Measurements from ENCODE around the gene AXIN1. TPM values are rescaled to one million over a fixed set of nuclear protein-coding genes. Genes with fewer than 3 reads are reported as not detected.

AXIN1 gene
- total RNA-seq, 1 experiment from 2014 or later, result 43.7 TPM

DNA sequence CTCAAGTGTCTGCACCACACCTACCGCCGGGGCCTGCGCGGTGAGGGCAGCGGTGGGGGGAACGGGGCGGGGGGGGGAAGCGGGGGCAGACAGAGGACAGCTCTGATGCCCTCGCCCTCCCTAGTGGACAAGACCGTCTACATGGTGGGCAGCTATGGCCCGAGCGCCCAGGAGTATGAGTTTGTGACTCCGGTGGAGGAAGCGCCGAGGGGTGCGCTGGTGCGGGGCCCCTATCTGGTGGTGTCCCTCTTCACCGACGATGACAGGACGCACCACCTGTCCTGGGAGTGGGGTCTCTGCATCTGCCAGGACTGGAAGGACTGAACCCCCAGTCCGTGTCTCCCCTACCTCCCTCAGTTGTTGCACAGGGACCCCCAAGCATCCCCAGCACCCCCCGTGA is 70.0 kb downstream of the AXIN1 start:
- no peak overlapping the region for H3K4me3 Mint-ChIP-seq (ENCODE audit: unreplicated experiment)
- H3K9me3 Mint-ChIP-seq (ENCODE audit: unreplicated experiment), result no peaks in the 10 kb centered on the region
- BruUV-seq (replicated peaks), result no TSS peak
- TF ChIP-seq, protein P1, sequence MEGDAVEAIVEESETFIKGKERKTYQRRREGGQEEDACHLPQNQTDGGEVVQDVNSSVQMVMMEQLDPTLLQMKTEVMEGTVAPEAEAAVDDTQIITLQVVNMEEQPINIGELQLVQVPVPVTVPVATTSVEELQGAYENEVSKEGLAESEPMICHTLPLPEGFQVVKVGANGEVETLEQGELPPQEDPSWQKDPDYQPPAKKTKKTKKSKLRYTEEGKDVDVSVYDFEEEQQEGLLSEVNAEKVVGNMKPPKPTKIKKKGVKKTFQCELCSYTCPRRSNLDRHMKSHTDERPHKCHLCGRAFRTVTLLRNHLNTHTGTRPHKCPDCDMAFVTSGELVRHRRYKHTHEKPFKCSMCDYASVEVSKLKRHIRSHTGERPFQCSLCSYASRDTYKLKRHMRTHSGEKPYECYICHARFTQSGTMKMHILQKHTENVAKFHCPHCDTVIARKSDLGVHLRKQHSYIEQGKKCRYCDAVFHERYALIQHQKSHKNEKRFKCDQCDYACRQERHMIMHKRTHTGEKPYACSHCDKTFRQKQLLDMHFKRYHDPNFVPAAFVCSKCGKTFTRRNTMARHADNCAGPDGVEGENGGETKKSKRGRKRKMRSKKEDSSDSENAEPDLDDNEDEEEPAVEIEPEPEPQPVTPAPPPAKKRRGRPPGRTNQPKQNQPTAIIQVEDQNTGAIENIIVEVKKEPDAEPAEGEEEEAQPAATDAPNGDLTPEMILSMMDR (IDR thresholded peaks at IDR 0.05; ENCODE audit: unreplicated experiment), result no peak
- intact Hi-C loops (cut with micrococcal nuclease), result no loop called here
- CTCF ChIA-PET, result no interaction called here
- H3K36me3 Mint-ChIP-seq (ENCODE audit: insufficient read depth, unreplicated experiment), result no peaks in the 10 kb centered on the region
- peaks cover 4% of the 10 kb centered on the region for H3K4me1 Mint-ChIP-seq (ENCODE audit: insufficient read depth, unreplicated experiment)
- DNase-seq (ENCODE audit: unreplicated experiment), result no peak
- H3K27me3 Mint-ChIP-seq (ENCODE audit: insufficient read depth, unreplicated experiment), result no peaks in the 10 kb centered on the region
- H3K27ac Mint-ChIP-seq (ENCODE audit: low read depth, unreplicated experiment), result no peak overlapping the region
- POLR2A ChIA-PET, result no interaction called here

DNA sequence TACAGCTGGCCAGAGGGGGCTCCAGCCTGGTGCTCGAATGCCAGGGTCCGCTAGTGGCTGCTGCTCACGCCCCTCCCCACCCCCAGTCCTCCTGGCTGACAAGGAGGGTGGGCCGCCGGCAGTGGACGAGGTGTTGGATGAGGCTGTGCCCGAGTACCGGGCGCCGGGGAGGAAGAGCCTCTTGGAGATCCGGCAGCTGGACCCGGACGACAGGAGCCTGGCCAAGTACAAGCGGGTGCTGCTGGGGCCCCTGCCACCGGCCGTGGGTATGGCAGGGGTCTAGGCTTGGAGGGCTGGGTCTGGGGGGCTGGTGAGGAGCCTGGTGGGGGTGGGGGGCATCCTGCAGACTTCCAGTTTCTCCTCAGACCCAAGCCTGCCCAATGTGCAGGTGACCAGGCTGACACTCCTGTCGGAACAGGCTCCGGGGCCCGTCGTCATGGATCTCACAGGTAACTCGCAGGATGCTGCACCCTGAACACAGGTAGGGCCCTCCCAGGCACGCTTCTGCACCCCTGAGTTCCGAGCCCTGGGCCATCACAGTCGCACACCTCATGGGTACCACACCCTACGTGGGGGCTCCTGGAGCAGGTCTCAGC is 70.8 kb downstream of the AXIN1 start:
- TF ChIP-seq, protein P1 (IDR thresholded peaks at IDR 0.05; ENCODE audit: unreplicated experiment), result no peak
- CTCF ChIA-PET, result no interaction called here
- intact Hi-C loops (cut with micrococcal nuclease), result no loop called here
- no TSS peak for BruUV-seq (replicated peaks)
- Mint-ChIP-seq H3K4me1 (ENCODE audit: insufficient read depth, unreplicated experiment) (peaks cover 4% of the 10 kb centered on the region), H3K9me3 (ENCODE audit: unreplicated experiment) (no peaks in the 10 kb centered on the region), H3K27me3 (ENCODE audit: insufficient read depth, unreplicated experiment) (no peaks in the 10 kb centered on the region), H3K4me3 (ENCODE audit: unreplicated experiment) (no peak overlapping the region), H3K36me3 (ENCODE audit: insufficient read depth, unreplicated experiment) (no peaks in the 10 kb centered on the region), H3K27ac (ENCODE audit: low read depth, unreplicated experiment) (no peak overlapping the region)
- DNase-seq (ENCODE audit: unreplicated experiment), result no peak
- POLR2A ChIA-PET, result no interaction called here

DNA sequence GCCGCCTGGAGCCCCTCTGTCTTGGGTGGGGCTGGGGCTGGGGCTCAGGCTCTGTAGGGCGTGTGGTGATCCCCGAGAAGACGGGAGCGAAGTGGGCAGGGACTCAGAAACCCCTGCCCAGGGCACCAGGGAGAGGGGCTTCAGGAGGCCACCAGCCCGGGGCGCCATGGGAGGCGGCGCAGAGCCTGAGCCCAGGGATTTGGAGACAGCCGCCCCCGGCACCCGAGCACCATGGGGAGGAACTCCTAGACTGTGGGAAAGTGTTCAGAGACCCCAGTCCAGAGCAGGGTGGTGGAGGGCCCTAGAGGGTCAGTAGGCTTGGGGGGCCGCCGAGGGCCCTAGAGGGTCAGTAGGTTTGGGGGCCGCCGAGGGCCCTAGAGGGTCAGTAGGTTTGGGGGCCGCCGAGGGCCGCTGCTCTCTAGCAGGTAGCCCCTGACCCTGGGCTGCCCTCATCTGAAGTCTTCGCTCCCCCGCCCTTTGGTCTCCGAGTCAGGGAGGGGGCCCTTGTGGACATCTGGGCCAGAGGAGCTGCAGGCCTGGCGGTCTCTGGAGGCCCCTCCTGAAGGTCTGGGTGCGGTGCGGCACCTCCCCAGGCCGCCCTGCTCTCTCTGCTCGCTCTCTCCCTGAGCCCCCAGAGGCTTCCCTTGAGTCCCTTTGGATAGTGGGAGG is 71.4 kb downstream of the AXIN1 start:
- Mint-ChIP-seq H3K27me3 (ENCODE audit: insufficient read depth, unreplicated experiment) (no peaks in the 10 kb centered on the region), H3K36me3 (ENCODE audit: insufficient read depth, unreplicated experiment) (no peaks in the 10 kb centered on the region), H3K4me3 (ENCODE audit: unreplicated experiment) (no peak overlapping the region), H3K4me1 (ENCODE audit: insufficient read depth, unreplicated experiment) (peaks cover 4% of the 10 kb centered on the region), H3K9me3 (ENCODE audit: unreplicated experiment) (no peaks in the 10 kb centered on the region), H3K27ac (ENCODE audit: low read depth, unreplicated experiment) (no peak overlapping the region)
- DNase-seq (ENCODE audit: unreplicated experiment), result no peak
- POLR2A ChIA-PET, result no interaction called here
- intact Hi-C loops (cut with micrococcal nuclease), result no loop called here
- no TSS peak for BruUV-seq (replicated peaks)
- TF ChIP-seq, protein P1 (IDR thresholded peaks at IDR 0.05; ENCODE audit: unreplicated experiment), result no peak
- CTCF ChIA-PET, result no interaction called here

DNA sequence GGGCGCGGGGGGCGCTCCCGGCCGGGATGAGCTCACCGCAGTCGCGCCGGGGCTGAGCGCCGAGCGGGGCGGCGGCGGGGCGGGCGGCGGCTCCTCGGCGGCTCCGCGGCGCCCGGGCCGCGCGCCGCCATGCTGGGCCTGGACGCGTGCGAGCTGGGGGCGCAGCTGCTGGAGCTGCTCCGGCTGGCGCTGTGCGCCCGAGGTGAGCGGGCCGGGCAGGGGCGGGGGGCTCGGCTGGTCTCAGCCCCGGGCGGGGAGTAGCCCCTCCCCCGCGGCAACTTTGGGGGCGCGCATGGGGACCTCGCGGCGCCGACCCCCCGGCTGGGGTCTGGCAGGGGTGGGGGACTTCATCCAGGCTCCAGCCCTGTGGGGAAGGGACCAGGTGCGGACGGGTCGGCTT is 72.0 kb downstream of the AXIN1 start, which contains the start of gene ARHGDIG:
ARHGDIG (plus strand) TSS at position 40 of the 400 bp plus-strand sequence; CDS start at position 130, 90 bp downstream.
- Mint-ChIP-seq H3K4me1 (ENCODE audit: insufficient read depth, unreplicated experiment) (peaks cover 4% of the 10 kb centered on the region), H3K9me3 (ENCODE audit: unreplicated experiment) (no peaks in the 10 kb centered on the region), H3K27me3 (ENCODE audit: insufficient read depth, unreplicated experiment) (no peaks in the 10 kb centered on the region), H3K36me3 (ENCODE audit: insufficient read depth, unreplicated experiment) (no peaks in the 10 kb centered on the region), H3K27ac (ENCODE audit: low read depth, unreplicated experiment) (no peak within 1 kb of the TSS), H3K4me3 (ENCODE audit: unreplicated experiment) (no peak within 1 kb of the TSS)
- no peak for DNase-seq (ENCODE audit: unreplicated experiment)
- intact Hi-C loops (cut with micrococcal nuclease), result no loop called here
- TF ChIP-seq, protein P1 (IDR thresholded peaks at IDR 0.05; ENCODE audit: unreplicated experiment), result no peak
- BruUV-seq (replicated peaks), result no TSS peak
- POLR2A ChIA-PET, result no interaction called here
- CTCF ChIA-PET, result interaction anchor here (1.1 kb wide), 1 partner anchor 71 kb away, joined by 6 read pairs; no protein-coding TSS in a partner anchor
